ENCODE results near the gene CTSG.

GRCh38 chr14:24605435-24606190 lies 29.6 kb upstream of the CTSG start:
- TF ChIP-seq CTCF (conservative IDR thresholded peaks at IDR 0.05; ENCODE audit: low read depth, low read length), result peak; percentile 45
- TF ChIP-seq POLR2A (IDR thresholded peaks at IDR 0.05; ENCODE audit: low read depth, low read length), result no peak
- TF ChIP-seq RAD21 (IDR thresholded peaks at IDR 0.05; ENCODE audit: low read length), result no peak; the same call in 1 of the 2 replicates
- no peak for TF ChIP-seq RFX5 (IDR thresholded peaks at IDR 0.05; ENCODE audit: low read depth, low read length)
- no peak for TF ChIP-seq RCOR1 (IDR thresholded peaks at IDR 0.05; ENCODE audit: insufficient replicate concordance, low read length)
- TF ChIP-seq NFE2L2 (IDR thresholded peaks at IDR 0.05; ENCODE audit: low read depth, low read length), result no peak
- no peak for TF ChIP-seq MAFK (IDR thresholded peaks at IDR 0.05; ENCODE audit: low read depth, low read length)
- TF ChIP-seq CEBPB (IDR thresholded peaks at IDR 0.05; ENCODE audit: low read depth, low read length), result no peak
- TF ChIP-seq FOS (IDR thresholded peaks at IDR 0.05; ENCODE audit: low read depth, low read length), result no peak
- TF ChIP-seq SMC3 (IDR thresholded peaks at IDR 0.05; ENCODE audit: low read depth, low read length), result no peak
- no peak for TF ChIP-seq MXI1 (IDR thresholded peaks at IDR 0.05; ENCODE audit: borderline replicate concordance, low read depth, low read length)
- no peak for TF ChIP-seq BHLHE40 (IDR thresholded peaks at IDR 0.05; ENCODE audit: low read depth, low read length)
- no peak for TF ChIP-seq CHD1 (IDR thresholded peaks at IDR 0.05; ENCODE audit: low read depth, low read length)

Data from IMR-90 (cell line).